ENCODE results near the gene GPR156.

Gene GPR156

GRCh38 chr3:120119846-120120510 is 165.0 kb downstream of the GPR156 start:
- H3K36me3 Mint-ChIP-seq (ENCODE audit: low read depth), result no peaks in the 10 kb centered on the region
- peaks cover 9% of the 10 kb centered on the region for H3K9me3 Mint-ChIP-seq
- no peak for DNase-seq
- H3K4me3 Mint-ChIP-seq, result no peak overlapping the region
- H3K4me1 Mint-ChIP-seq (ENCODE audit: low read depth), result no peaks in the 10 kb centered on the region
- no peak overlapping the region for H3K27ac Mint-ChIP-seq
- H3K27me3 Mint-ChIP-seq, result no peaks in the 10 kb centered on the region
